Superior temporal gyrus (tissue), 1 donor: Measurements from ENCODE around the gene MUC2.

Source experiments
- DNase-seq: peaks from one replicate; pipeline ENCODE4 v3.0.0-alpha.2; 2016; ENCODE audit errors: extremely low spot score

MUC2 gene

GRCh38 chr11:1087961-1088926, 13.6 kb downstream of the MUC2 start:
- no peak for DNase-seq

- DNase-seq, result no peak
Measured at GRCh38 chr11:1088927-1089737, 14.5 kb downstream of the MUC2 start.

- DNase-seq, result no peak
Measured at GRCh38 chr11:1089738-1090599, 15.3 kb downstream of the MUC2 start.

- no peak for DNase-seq
Measured at GRCh38 chr11:1090600-1091331, 16.1 kb downstream of the MUC2 start.

GRCh38 chr11:1091332-1092083, 16.8 kb downstream of the MUC2 start:
- no peak for DNase-seq

GRCh38 chr11:1092145-1092670, 17.5 kb downstream of the MUC2 start:
- no peak for DNase-seq

- no peak for DNase-seq
Measured at GRCh38 chr11:1092919-1093318, 18.2 kb downstream of the MUC2 start.

GRCh38 chr11:1099519-1100355, 25.1 kb downstream of the MUC2 start:
- no peak for DNase-seq

- no peak for DNase-seq
Measured at GRCh38 chr11:1100417-1101245, 26.0 kb downstream of the MUC2 start.

GRCh38 chr11:1101318-1102089, 26.8 kb downstream of the MUC2 start:
- no peak for DNase-seq

- no peak for DNase-seq
Measured at GRCh38 chr11:1102221-1102971, 27.7 kb downstream of the MUC2 start.

- DNase-seq, result no peak
Measured at GRCh38 chr11:1102996-1103395, 28.3 kb downstream of the MUC2 start.

GRCh38 chr11:1103401-1104360, 29.0 kb downstream of the MUC2 start:
- DNase-seq, result no peak

- no peak for DNase-seq
Measured at GRCh38 chr11:1104411-1105182, 29.9 kb downstream of the MUC2 start.

GRCh38 chr11:1105183-1105565, 30.5 kb downstream of the MUC2 start:
- DNase-seq, result no peak
